ENCODE results near the gene IGLL1. TPM values are rescaled to one million over a fixed set of nuclear protein-coding genes. Genes with fewer than 3 reads are reported as not detected.
"Not testable (repeated sequence)": the region's sequence is repeated elsewhere in the genome, so short reads cannot be mapped to it uniquely, and the experiment has no call there.

IGLL1 gene
- total RNA-seq, result not detected

GRCh38 chr22:23579870-23580575 lies at the start of gene IGLL1:
TSS of gene IGLL1 (minus strand) at chr22:23580290. CDS start at chr22:23580190, 100 bp downstream.
- ATAC-seq (replicated peaks in 1 of 2), result no peak
- no peak for DNase-seq
- Mint-ChIP-seq H3K4me3 (no peak within 1 kb of the TSS), H3K27me3 (ENCODE audit: low read depth) (peaks cover 31% of the 10 kb centered on the region), H3K4me1 (ENCODE audit: low read depth) (peaks cover 4% of the 10 kb centered on the region), H3K9me3 (no peaks in the 10 kb centered on the region), H3K36me3 (ENCODE audit: insufficient read depth in 2 of 2) (no peaks in the 10 kb centered on the region), H3K27ac (no peak within 1 kb of the TSS)

DNA sequence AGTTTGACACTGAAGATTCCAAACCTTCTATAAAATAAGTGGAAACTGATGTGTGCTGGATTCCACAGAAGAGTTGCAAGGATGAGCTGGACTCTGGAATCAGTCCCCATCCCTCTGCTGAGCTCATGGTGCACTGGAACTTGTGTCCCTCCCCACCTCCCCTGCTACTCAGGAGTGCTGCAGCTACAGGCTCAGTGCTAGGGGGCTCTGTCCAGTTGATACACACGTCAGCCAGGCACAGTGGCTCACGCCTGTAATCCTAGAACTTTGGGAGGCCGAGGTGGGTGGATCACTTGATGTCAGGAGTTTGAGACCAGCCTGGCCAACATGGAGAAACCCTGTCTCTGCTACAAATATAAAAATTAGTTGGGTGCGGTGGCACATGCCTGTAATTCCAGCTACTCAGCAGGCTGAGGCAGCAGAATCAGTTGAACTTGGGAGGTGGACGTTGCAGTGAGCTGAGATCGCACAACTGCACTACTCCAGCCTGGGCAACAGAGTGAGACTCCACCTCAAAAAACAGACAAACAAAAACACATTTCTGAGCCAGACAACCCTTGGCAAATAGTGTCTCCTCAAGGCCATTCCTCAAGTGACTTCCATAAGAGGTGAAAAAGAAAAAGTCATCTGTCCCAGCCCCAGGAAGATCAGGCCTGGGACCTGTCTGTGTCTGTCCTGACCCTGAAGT lies 48.1 kb upstream of the IGLL1 start:
- H3K9me3 Mint-ChIP-seq; H3K27me3 Mint-ChIP-seq (ENCODE audit: low read depth); H3K27ac Mint-ChIP-seq; ATAC-seq (replicated peaks in 1 of 2); H3K4me1 Mint-ChIP-seq (ENCODE audit: low read depth); H3K36me3 Mint-ChIP-seq (ENCODE audit: insufficient read depth in 2 of 2); H3K4me3 Mint-ChIP-seq; DNase-seq: not testable (repeated sequence)

- H3K9me3 Mint-ChIP-seq; H3K27ac Mint-ChIP-seq; H3K4me3 Mint-ChIP-seq; H3K36me3 Mint-ChIP-seq (ENCODE audit: insufficient read depth in 2 of 2); H3K4me1 Mint-ChIP-seq (ENCODE audit: low read depth); H3K27me3 Mint-ChIP-seq (ENCODE audit: low read depth): not testable (repeated sequence)
- peak; percentile 84 to 87 for ATAC-seq (replicated peaks in 1 of 2)
- DNase-seq, result peak; percentile 63 to 66
These were observed 47.4 kb upstream of the IGLL1 start for GRCh38 chr22:23627401-23628055.

GRCh38 chr22:23626286-23626975 lies 46.3 kb upstream of the IGLL1 start:
- Mint-ChIP-seq H3K4me3 (no peak overlapping the region), H3K4me1 (ENCODE audit: low read depth) (peaks cover 6% of the 10 kb centered on the region), H3K36me3 (ENCODE audit: insufficient read depth in 2 of 2) (no peaks in the 10 kb centered on the region), H3K9me3 (no peaks in the 10 kb centered on the region), H3K27ac (no peak overlapping the region), H3K27me3 (ENCODE audit: low read depth) (no peaks in the 10 kb centered on the region)
- DNase-seq (no peak), ATAC-seq (replicated peaks in 1 of 2) (no peak)

DNA sequence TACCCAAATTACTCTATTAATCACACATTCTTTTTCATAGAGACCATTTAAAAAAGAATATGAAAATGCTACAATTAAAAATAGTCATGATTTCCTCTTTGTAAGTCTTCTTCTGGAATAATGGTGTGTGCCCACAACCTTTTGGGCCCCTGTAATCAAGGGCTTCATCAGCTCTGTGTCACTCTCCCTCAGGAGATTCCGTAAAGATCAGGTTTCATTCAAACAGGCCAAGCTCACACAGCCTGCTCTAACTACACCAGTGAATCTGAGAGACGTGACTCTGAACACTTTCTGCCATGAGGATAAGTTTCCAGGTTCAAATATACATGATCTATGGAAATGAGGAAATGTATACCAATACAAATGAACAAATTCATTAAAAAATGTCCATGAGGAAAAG lies 42.5 kb upstream of the IGLL1 start:
- Mint-ChIP-seq H3K27me3 (ENCODE audit: low read depth) (no peaks in the 10 kb centered on the region), H3K4me3 (no peak overlapping the region)

GRCh38 chr22:23621916-23622315 lies 41.8 kb upstream of the IGLL1 start:
- not testable (repeated sequence) for ATAC-seq (replicated peaks in 1 of 2); H3K27me3 Mint-ChIP-seq (ENCODE audit: low read depth); H3K27ac Mint-ChIP-seq; H3K36me3 Mint-ChIP-seq (ENCODE audit: insufficient read depth in 2 of 2); H3K9me3 Mint-ChIP-seq; H3K4me3 Mint-ChIP-seq; DNase-seq; H3K4me1 Mint-ChIP-seq (ENCODE audit: low read depth)

More for the DNA sequence above, 42.5 kb upstream of the IGLL1 start:
- ATAC-seq (replicated peaks in 1 of 2) (no peak), DNase-seq (no peak)
- H3K9me3 Mint-ChIP-seq, result no peaks in the 10 kb centered on the region
- no peaks in the 10 kb centered on the region for H3K36me3 Mint-ChIP-seq (ENCODE audit: insufficient read depth in 2 of 2)
- H3K27ac Mint-ChIP-seq, result no peak overlapping the region
- peaks cover 5% of the 10 kb centered on the region for H3K4me1 Mint-ChIP-seq (ENCODE audit: low read depth)

- ATAC-seq (replicated peaks in 1 of 2), result no peak
- H3K4me3 Mint-ChIP-seq, result no peak overlapping the region
- no peaks in the 10 kb centered on the region for H3K36me3 Mint-ChIP-seq (ENCODE audit: insufficient read depth in 2 of 2)
- H3K4me1 Mint-ChIP-seq (ENCODE audit: low read depth), result no peaks in the 10 kb centered on the region
- no peak for DNase-seq
- no peak overlapping the region for H3K27ac Mint-ChIP-seq
- no peaks in the 10 kb centered on the region for H3K27me3 Mint-ChIP-seq (ENCODE audit: low read depth)
- no peaks in the 10 kb centered on the region for H3K9me3 Mint-ChIP-seq
These were observed 41.1 kb upstream of the IGLL1 start for GRCh38 chr22:23621082-23621780.

- Mint-ChIP-seq H3K27ac (no peak overlapping the region), H3K4me3 (no peak overlapping the region), H3K36me3 (ENCODE audit: insufficient read depth in 2 of 2) (no peaks in the 10 kb centered on the region), H3K27me3 (ENCODE audit: low read depth) (no peaks in the 10 kb centered on the region), H3K9me3 (no peaks in the 10 kb centered on the region), H3K4me1 (ENCODE audit: low read depth) (peaks cover 18% of the 10 kb centered on the region)
- ATAC-seq (replicated peaks in 1 of 2), result peak in 1 of 2 donors; percentile 49
- no peak for DNase-seq
These were observed 33.3 kb upstream of the IGLL1 start for GRCh38 chr22:23613193-23613972.

GRCh38 chr22:23609983-23610781 lies 30.1 kb upstream of the IGLL1 start:
- Mint-ChIP-seq H3K4me1 (ENCODE audit: low read depth) (peaks cover 18% of the 10 kb centered on the region), H3K4me3 (no peak overlapping the region), H3K9me3 (no peaks in the 10 kb centered on the region), H3K36me3 (ENCODE audit: insufficient read depth in 2 of 2) (no peaks in the 10 kb centered on the region), H3K27ac (no peak overlapping the region), H3K27me3 (ENCODE audit: low read depth) (no peaks in the 10 kb centered on the region)
- DNase-seq (no peak), ATAC-seq (replicated peaks in 1 of 2) (no peak)

DNA sequence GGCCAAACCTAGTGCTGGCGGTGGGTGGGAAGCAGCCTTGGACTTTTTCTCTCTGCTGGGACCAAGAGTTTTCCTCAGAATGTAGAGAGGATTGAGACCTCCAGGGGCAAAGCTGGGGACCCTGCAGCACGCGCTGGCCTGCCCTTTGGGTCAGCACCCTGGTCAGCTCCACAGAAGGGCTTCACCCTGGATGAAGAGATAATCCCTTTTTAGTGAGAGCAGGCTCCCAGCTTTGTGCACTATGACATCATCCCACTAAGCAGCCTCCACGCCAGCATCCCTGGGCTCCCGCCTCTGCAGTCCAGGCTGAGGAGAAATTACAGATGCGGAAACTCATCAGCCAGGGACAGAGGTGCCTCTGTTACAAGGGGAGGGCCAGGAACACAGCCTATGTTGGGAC lies 28.5 kb upstream of the IGLL1 start:
- H3K27me3 Mint-ChIP-seq (ENCODE audit: low read depth), result no peaks in the 10 kb centered on the region
- ATAC-seq (replicated peaks in 1 of 2) (no peak), DNase-seq (no peak)
- H3K27ac Mint-ChIP-seq, result no peak overlapping the region
- peaks cover 18% of the 10 kb centered on the region for H3K4me1 Mint-ChIP-seq (ENCODE audit: low read depth)
- no peaks in the 10 kb centered on the region for H3K9me3 Mint-ChIP-seq
- H3K4me3 Mint-ChIP-seq, result no peak overlapping the region
- H3K36me3 Mint-ChIP-seq (ENCODE audit: insufficient read depth in 2 of 2), result no peaks in the 10 kb centered on the region

DNA sequence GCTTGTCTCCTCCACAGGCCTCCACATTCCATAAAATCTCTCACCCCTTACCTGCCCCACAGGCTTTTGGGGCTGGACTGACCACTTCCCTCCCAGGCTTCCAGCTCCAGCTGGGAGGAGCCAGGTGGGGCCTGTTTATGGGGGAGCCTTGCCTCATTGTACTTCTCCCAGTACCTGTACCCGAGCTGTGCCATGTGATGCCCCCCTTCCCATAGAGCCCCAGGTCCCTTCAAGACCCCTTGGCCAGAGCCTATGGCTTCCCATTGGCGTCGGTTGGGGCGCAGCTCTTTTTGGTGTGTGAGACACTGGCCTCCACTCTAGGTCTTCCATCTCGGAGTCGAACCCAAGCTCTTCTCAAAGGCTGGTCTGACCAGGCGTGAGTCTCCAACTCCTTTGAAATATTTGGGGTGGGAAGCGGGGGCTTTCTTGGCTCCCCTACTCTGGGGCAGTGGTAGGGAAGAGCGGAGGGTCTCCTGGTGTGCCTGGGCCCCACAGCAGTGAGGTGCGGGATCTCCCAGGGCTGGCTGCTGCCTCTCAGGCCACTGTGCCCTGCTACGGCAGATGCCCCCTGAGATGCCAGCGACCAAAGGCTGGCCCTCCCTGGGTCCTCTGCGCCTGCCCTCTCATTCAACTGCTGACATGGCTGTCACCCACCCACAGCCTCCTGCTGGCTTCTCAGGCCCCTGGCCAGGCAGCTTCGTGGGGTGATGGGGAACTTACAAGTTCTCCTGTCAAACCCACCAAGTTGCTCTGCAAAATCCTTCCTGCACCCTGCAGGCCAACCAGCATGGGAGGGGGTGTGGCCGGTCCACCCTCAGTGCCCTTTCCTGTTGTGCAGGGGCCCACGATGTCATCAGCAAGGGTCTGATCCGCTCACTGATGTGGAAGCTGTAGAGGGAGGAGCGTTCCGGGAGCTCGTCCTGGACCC lies 26.4 kb upstream of the IGLL1 start:
- Mint-ChIP-seq H3K4me3 (no peak overlapping the region), H3K9me3 (no peaks in the 10 kb centered on the region), H3K27me3 (ENCODE audit: low read depth) (no peaks in the 10 kb centered on the region), H3K4me1 (ENCODE audit: low read depth) (peaks cover 12% of the 10 kb centered on the region), H3K27ac (no peak overlapping the region), H3K36me3 (ENCODE audit: insufficient read depth in 2 of 2) (no peaks in the 10 kb centered on the region)
- ATAC-seq (replicated peaks in 1 of 2), result no peak
- no peak for DNase-seq
